Pancreas (tissue), 10 donors: Measurements from ENCODE around the gene SPATA31C1. TPM values are rescaled to one million over a fixed set of nuclear protein-coding genes. Genes with fewer than 3 reads are reported as not detected.

Experiments
- ATAC-seq, 4 donors: fragments of 200-7000 bp; cut with Tn5 transposase; one replicate each; pipeline versions ENCODE4 v1.8.0 to v1.9.1; 2020; ENCODE audit warnings: mild to moderate bottlenecking in 4 of 4, moderate library complexity in 4 of 4
- DNase-seq, 6 donors: peaks; one replicate each; pipeline ENCODE4 v3.0.0-alpha.2; 2020
- FAIRE-seq: peaks from 2 replicates; lab custom pipeline; 2012; peaks lifted over from hg19 to GRCh38; lab: Jason Lieb, UNC
- H3K27ac ChIP-seq, 4 donors: fragments of 200-600 bp; sonication (generic); 1 replicate in 3 of 4; 2 replicates in 1 of 4; pipeline versions ENCODE4 v1.5.0 to v1.8.0; 2020
- H3K27me3 ChIP-seq, 4 donors: fragments of 200-600 bp; one replicate each; pipeline ENCODE4 v1.8.0; 2021
- H3K36me3 ChIP-seq, 3 donors: fragments of 200-600 bp; sonication (generic) in 1 of 3; one replicate each; pipeline versions ENCODE4 v1.5.0 to v1.8.0; 2020 to 2021
- H3K4me1 ChIP-seq, 3 donors: fragments of 200-600 bp; one replicate each; pipeline ENCODE4 v1.8.0; 2021
- H3K4me3 ChIP-seq, 4 donors: fragments of 200-600 bp; sonication (generic) in 2 of 4; one replicate each; pipeline versions ENCODE4 v1.5.0 to v1.8.0; 2020 to 2021
- H3K9me3 ChIP-seq, 4 donors: fragments of 200-600 bp; one replicate each; pipeline ENCODE4 v1.8.0; 2021
- WGBS, 2 donors: extraction: QIAGEN DNeasy Blood & Tissue Kit; methylation state at CpG; one replicate each; pipeline ENCODE4 v1.1.7; 2013; 5-methylcytosine and 5-hydroxymethylcytosine counted together
- intact Hi-C, 3 donors: fragments of 100-400 bp; cut with DNase I; formaldehyde crosslinking; loops; one replicate each; pipeline versions ENCODE4 v1.11.1 to v1.14.2; 2022
- polyA plus RNA-seq, 2 donors: library from polyadenylated mRNA; stranded (reverse); fragments of 200-250 nt; gene quantifications; one replicate each; pipeline ENCODE4 v1.2.3, GENCODE V29; 2013
- total RNA-seq, 6 donors: library from RNA; stranded (reverse); fragmentation: NEBNext Ultra II Directional in 4 of 6; extraction: Animal tissue kit (Norgen Biotek cat#: 25700) in 4 of 6; gene quantifications; one replicate each; pipeline versions ENCODE4 v1.2.1 to v1.2.4, GENCODE V29; 2021 to 2023
- TF ChIP-seq, protein P1 (sequence below), 4 donors: fragments of 200-600 bp; sonication (generic) in 3 of 4; IDR thresholded peaks; one replicate each; pipeline versions ENCODE4 v1.5.0 to v1.8.0; 2021; ENCODE audit warnings: antibody characterized with exemption in 4 of 4
- donor health status: healthy with polysubstance abuse.
- donor health status: DM: no; HTN: no; CAD: no; lungs with moderate emphysema.
- donor health status: DM: no; HTN: no; CAD: no.
- donor health status: control.
- donor health status: control.
- donor health status: Bipolar disorder and iron deficiency.
- donor health status: DM: yes; HTN: yes; CAD: no.
- donor health status: DM: no; HTN: no; CAD: no.
- donor health status: DM: no; HTN: no; CAD: no.
- donor health status: DM: yes; HTN: yes; CAD: no.

The SPATA31C1 gene
- total and polyA plus RNA-seq, 8 donors: not detected

- H3K36me3 ChIP-seq: no peaks in the 10 kb centered on the region
- no peak overlapping the region for H3K27ac ChIP-seq
- H3K4me3 ChIP-seq: no peak overlapping the region
- no peak for FAIRE-seq
- WGBS, 2 donors: 93 to 95% methylated on average over 7 of the region's 7 CpGs
- no peaks in the 10 kb centered on the region for H3K27me3 ChIP-seq
- ATAC-seq: no peak
- no peaks in the 10 kb centered on the region for H3K9me3 ChIP-seq
- intact Hi-C loops: no loop called here
- peaks cover 0 to 13% (median 3%) of the 10 kb centered on the region in 3 donors for H3K4me1 ChIP-seq
- no peak for DNase-seq
- TF ChIP-seq, protein P1, sequence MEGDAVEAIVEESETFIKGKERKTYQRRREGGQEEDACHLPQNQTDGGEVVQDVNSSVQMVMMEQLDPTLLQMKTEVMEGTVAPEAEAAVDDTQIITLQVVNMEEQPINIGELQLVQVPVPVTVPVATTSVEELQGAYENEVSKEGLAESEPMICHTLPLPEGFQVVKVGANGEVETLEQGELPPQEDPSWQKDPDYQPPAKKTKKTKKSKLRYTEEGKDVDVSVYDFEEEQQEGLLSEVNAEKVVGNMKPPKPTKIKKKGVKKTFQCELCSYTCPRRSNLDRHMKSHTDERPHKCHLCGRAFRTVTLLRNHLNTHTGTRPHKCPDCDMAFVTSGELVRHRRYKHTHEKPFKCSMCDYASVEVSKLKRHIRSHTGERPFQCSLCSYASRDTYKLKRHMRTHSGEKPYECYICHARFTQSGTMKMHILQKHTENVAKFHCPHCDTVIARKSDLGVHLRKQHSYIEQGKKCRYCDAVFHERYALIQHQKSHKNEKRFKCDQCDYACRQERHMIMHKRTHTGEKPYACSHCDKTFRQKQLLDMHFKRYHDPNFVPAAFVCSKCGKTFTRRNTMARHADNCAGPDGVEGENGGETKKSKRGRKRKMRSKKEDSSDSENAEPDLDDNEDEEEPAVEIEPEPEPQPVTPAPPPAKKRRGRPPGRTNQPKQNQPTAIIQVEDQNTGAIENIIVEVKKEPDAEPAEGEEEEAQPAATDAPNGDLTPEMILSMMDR (IDR thresholded peaks at IDR 0.05): no peak
Observed at GRCh38 chr9:87957839-87958238, 40.1 kb downstream of the SPATA31C1 start.

DNA sequence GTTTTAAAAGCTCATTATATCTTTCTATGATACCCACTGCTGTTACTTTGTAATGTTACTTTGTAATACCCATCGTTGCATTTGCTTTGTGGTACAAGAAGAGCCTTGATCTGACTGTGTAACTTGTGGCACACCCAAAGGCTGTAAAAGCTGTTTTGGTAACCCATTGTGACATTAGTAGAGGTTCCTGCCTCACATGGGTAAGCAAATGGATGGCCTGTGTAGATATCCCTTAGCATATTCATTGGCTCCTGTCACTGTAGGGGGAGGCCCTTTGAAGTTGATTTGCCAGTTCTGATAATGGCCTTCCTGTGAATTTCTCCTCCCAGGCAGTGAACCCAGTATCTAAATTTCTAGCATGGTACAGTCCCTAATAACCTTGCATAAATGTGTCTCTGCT is 40.8 kb downstream of the SPATA31C1 start:
- intact Hi-C loops: no loop called here
- no peaks in the 10 kb centered on the region for H3K27me3 ChIP-seq
- FAIRE-seq (no peak), DNase-seq (no peak), ATAC-seq (no peak)
- no peak overlapping the region for H3K27ac ChIP-seq
- TF ChIP-seq, protein P1 (IDR thresholded peaks at IDR 0.05): no peak
- no peaks in the 10 kb centered on the region for H3K9me3 ChIP-seq
- H3K36me3 ChIP-seq: no peaks in the 10 kb centered on the region
- H3K4me1 ChIP-seq: peaks cover 0 to 13% (median 3%) of the 10 kb centered on the region in 3 donors
- 88 to 94% methylated on average over 1 of the region's 1 CpG for WGBS, 2 donors
- no peak overlapping the region for H3K4me3 ChIP-seq

GRCh38 chr9:87959916-87960581 is 42.3 kb downstream of the SPATA31C1 start:
- 5 to 6% methylated on average over 4 of the region's 4 CpGs for WGBS, 2 donors
- Histone ChIP-seq H3K4me3 (no peak overlapping the region), H3K36me3 (no peaks in the 10 kb centered on the region), H3K27me3 (no peaks in the 10 kb centered on the region), H3K4me1 (peaks cover 0 to 13% (median 3%) of the 10 kb centered on the region in 3 donors), H3K9me3 (no peaks in the 10 kb centered on the region), H3K27ac (peak overlapping the region in 2 of 4 donors; percentile 19 to 32)
- TF ChIP-seq, protein P1 (IDR thresholded peaks at IDR 0.05): no peak
- intact Hi-C loops: no loop called here
- ATAC-seq (peak; percentile 81 to 89 (median 85)), DNase-seq (peak in 2 of 6 donors; percentile 45 to 49), FAIRE-seq (no peak)

DNA sequence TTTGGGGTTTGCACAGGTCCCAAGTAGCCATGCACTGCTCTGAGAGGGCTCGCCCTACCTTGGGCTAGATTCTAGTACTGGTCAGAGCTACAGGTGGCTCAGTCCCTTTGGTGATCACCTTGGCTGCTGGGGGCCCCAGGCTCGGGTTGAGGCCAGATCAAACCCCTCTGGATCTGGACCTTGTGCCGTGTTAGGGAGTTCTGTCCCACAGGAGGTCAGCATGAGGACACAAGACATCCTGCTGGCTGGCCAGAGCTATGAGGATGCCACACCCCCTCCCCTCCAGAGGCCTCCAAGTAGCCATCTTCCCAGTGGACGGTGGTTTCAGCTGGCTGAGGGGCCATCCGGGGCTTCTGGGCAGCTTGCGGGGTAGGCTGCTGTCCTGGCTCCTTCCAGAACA is 46.0 kb downstream of the SPATA31C1 start:
- intact Hi-C loops: no loop called here
- FAIRE-seq: no peak
- H3K9me3 ChIP-seq: no peaks in the 10 kb centered on the region
- H3K27me3 ChIP-seq: no peaks in the 10 kb centered on the region
- WGBS, 2 donors: 88 to 94% methylated on average over 6 of the region's 6 CpGs
- ATAC-seq: no peak
- peaks cover 0 to 13% (median 3%) of the 10 kb centered on the region in 3 donors for H3K4me1 ChIP-seq
- H3K36me3 ChIP-seq: peaks cover 0 to 8% (median 0%) of the 10 kb centered on the region in 3 donors
- TF ChIP-seq, protein P1 (IDR thresholded peaks at IDR 0.05): no peak
- H3K4me3 ChIP-seq: no peak overlapping the region
- no peak overlapping the region for H3K27ac ChIP-seq
- DNase-seq: no peak

GRCh38 chr9:87964826-87965225 is 47.1 kb downstream of the SPATA31C1 start:
- Histone ChIP-seq H3K9me3 (no peaks in the 10 kb centered on the region), H3K4me1 (peaks cover 0 to 11% (median 3%) of the 10 kb centered on the region in 3 donors), H3K27me3 (no peaks in the 10 kb centered on the region), H3K27ac (no peak overlapping the region), H3K36me3 (peaks cover 0 to 8% (median 0%) of the 10 kb centered on the region in 3 donors), H3K4me3 (no peak overlapping the region)
- no peak for DNase-seq
- TF ChIP-seq, protein P1 (IDR thresholded peaks at IDR 0.05): no peak
- no peak for FAIRE-seq
- WGBS, 2 donors: 61 to 66% methylated on average over 4 of the region's 4 CpGs
- intact Hi-C loops: no loop called here
- no peak for ATAC-seq
